SK-N-SH (cell line): ENCODE data around the gene STARD13. TPM values are rescaled to one million over a fixed set of nuclear protein-coding genes. Genes with fewer than 3 reads are reported as not detected.

ENCODE experiments used
- CTCF ChIA-PET: fragments of 300-600, 350-600 bp; formaldehyde crosslinking; extraction: SDS; loops from one replicate; lab custom pipeline; 2021; lab: Yijun Ruan, JAX
- POLR2A ChIA-PET: fragments of 350-600 bp; sonication (Branson Sonifier 250); formaldehyde crosslinking; extraction: SDS; loops from one replicate; lab custom pipeline; 2020; ENCODE audit warnings: antibody characterized with exemption, inconsistent platforms; lab: Yijun Ruan, JAX
- DNase-seq: peaks from one replicate; pipeline ENCODE4 v3.0.0; 2012
- H2AFZ ChIP-seq: fragments of 200-600 bp; sonication (generic); 2 replicates; pipeline ENCODE4 v1.8.1; 2016; ENCODE audit warnings: antibody characterized with exemption, mild to moderate bottlenecking, low read depth
- H3F3A ChIP-seq: fragments of 200-600 bp; sonication (generic); replicated peaks from 2 replicates; pipeline ENCODE3; 2016; ENCODE audit warnings: antibody characterized with exemption, mild to moderate bottlenecking; ENCODE audit not compliant: insufficient read depth
- H3K27ac ChIP-seq, 2 experiments: fragments of 200-500 bp in 1 of 2; fragments of 200-600 bp in 1 of 2; sonication (Bioruptor generic) in 1 of 2; sonication (generic), shearing (Covaris generic) in 1 of 2; 2 replicates each; pipeline versions ENCODE4 v1.5.1 to v1.6.1; 2014 to 2016; ENCODE audit warnings: low read depth in 2 of 2, inconsistent platforms in 1 of 2, low read length in 1 of 2, mild to moderate bottlenecking in 1 of 2, mixed read lengths in 1 of 2
- H3K27me3 ChIP-seq: fragments of 200-600 bp; sonication (generic), shearing (Covaris generic); 2 replicates; pipeline ENCODE4 v1.6.1; 2016; ENCODE audit warnings: mixed run types; ENCODE audit not compliant: insufficient read depth
- H3K36me3 ChIP-seq, 2 experiments: fragments of 200-500 bp in 1 of 2; fragments of 200-600 bp in 1 of 2; sonication (Bioruptor generic) in 1 of 2; sonication (generic) in 1 of 2; replicated peaks in 1 of 2; 2 replicates each; pipeline versions ENCODE3 to v1.5.1; 2014 to 2016; ENCODE audit warnings: low read length in 1 of 2, mild to moderate bottlenecking in 1 of 2; ENCODE audit not compliant: insufficient read depth in 2 of 2, control insufficient read depth in 1 of 2
- H3K4me1 ChIP-seq, 2 experiments: fragments of 200-500 bp in 1 of 2; fragments of 200-600 bp in 1 of 2; sonication (Bioruptor generic) in 1 of 2; sonication (generic), shearing (Covaris generic) in 1 of 2; 2 replicates each; pipeline versions ENCODE4 v1.5.1 to v1.6.1; 2014 to 2016; ENCODE audit warnings: low read depth in 1 of 2, low read length in 1 of 2, mixed run types in 1 of 2; ENCODE audit not compliant: insufficient read depth in 2 of 2, control insufficient read depth in 1 of 2
- H3K4me2 ChIP-seq: fragments of 200-600 bp; sonication (generic), shearing (Covaris generic); 2 replicates; pipeline ENCODE4 v1.6.1; 2017; ENCODE audit warnings: mixed run types
- H3K4me3 ChIP-seq, 2 experiments: fragments of 200-500 bp in 1 of 2; fragments of 200-600 bp in 1 of 2; sonication (Bioruptor generic) in 1 of 2; sonication (generic), shearing (Covaris generic) in 1 of 2; 2 replicates each; pipeline versions ENCODE4 v1.5.1 to v1.8.1; 2014 to 2016; ENCODE audit warnings: low read depth in 2 of 2, inconsistent platforms in 1 of 2, low read length in 1 of 2, mild to moderate bottlenecking in 1 of 2, mixed read lengths in 1 of 2, moderate library complexity in 1 of 2
- H3K79me2 ChIP-seq: fragments of 200-600 bp; sonication (generic); 2 replicates; pipeline ENCODE4 v1.8.1; 2017; ENCODE audit warnings: mild to moderate bottlenecking; ENCODE audit not compliant: insufficient read depth
- H3K9ac ChIP-seq: fragments of 200-600 bp; sonication (generic); 2 replicates; pipeline ENCODE4 v1.6.1; 2017; ENCODE audit warnings: mixed run types
- H3K9me2 ChIP-seq: fragments of 200-600 bp; sonication (generic); 2 replicates; pipeline ENCODE4 v1.6.1; 2017; ENCODE audit warnings: mixed run types
- H3K9me3 ChIP-seq: fragments of 200-600 bp; sonication (generic); 2 replicates; pipeline ENCODE4 v1.6.1; 2017; ENCODE audit warnings: mixed run types, mild to moderate bottlenecking, moderate library complexity
- H4K20me1 ChIP-seq: fragments of 200-600 bp; sonication (generic); 2 replicates; pipeline ENCODE4 v1.6.1; 2017; ENCODE audit warnings: mild to moderate bottlenecking, mixed run types; ENCODE audit not compliant: insufficient read depth
- CHD2 ChIP-seq: fragments of 150-350 bp; IDR thresholded peaks from 2 replicates; pipeline ENCODE4 v1.6.1; 2018; ENCODE audit warnings: low read length; ENCODE audit not compliant: partially characterized antibody
- ELF1 ChIP-seq: IDR thresholded peaks from 2 replicates; pipeline ENCODE4 v1.4.0; 2012
- FOXM1 ChIP-seq: IDR thresholded peaks from 2 replicates; pipeline ENCODE4 v1.4.0; 2012; ENCODE audit warnings: low read depth, mild to moderate bottlenecking
- IRF3 ChIP-seq: fragments of 150-350 bp; IDR thresholded peaks from 2 replicates; pipeline ENCODE4 v1.6.1; 2016; ENCODE audit warnings: mild to moderate bottlenecking, low read depth, low read length
- MEF2A ChIP-seq: IDR thresholded peaks from 2 replicates; pipeline ENCODE4 v1.4.0; 2012; ENCODE audit warnings: low read depth, borderline replicate concordance
- MXI1 ChIP-seq: IDR thresholded peaks from 2 replicates; pipeline ENCODE4 v1.6.1; 2012; ENCODE audit warnings: mild to moderate bottlenecking, low read depth, low read length, improper control_type of control experiment
- REST ChIP-seq: IDR thresholded peaks from 2 replicates; pipeline ENCODE4 v1.6.1; 2012; ENCODE audit warnings: mild to moderate bottlenecking, low read depth, low read length, moderate library complexity
- RFX5 ChIP-seq: IDR thresholded peaks from 2 replicates; pipeline ENCODE4 v1.6.1; 2012; ENCODE audit warnings: mild to moderate bottlenecking, improper control_type of control experiment, low read length
- SMC3 ChIP-seq: IDR thresholded peaks from 2 replicates; pipeline ENCODE4 v1.6.1; 2012; ENCODE audit warnings: low read depth, low read length, improper control_type of control experiment
- TAF1 ChIP-seq: IDR thresholded peaks from 2 replicates; pipeline ENCODE4 v1.6.1; 2012; ENCODE audit warnings: low read depth, mild to moderate bottlenecking, low read length, moderate library complexity, borderline replicate concordance
- TCF12 ChIP-seq: IDR thresholded peaks from 2 replicates; pipeline ENCODE4 v1.4.0; 2012
- WGBS: methylation state at CpG from one replicate; pipeline ENCODE4 v1.1.6; 2017; ENCODE audit warnings: low lambda C conversion rate; 5-methylcytosine and 5-hydroxymethylcytosine counted together
- polyA plus RNA-seq, 3 experiments: library from polyadenylated mRNA; depleted of rRNA; stranded (reverse); fragments of >200 nt; gene quantifications; 2 replicates each; pipeline ENCODE4 v1.2.3, GENCODE V29; 2012
- TF ChIP-seq, protein P1 (sequence below): IDR thresholded peaks from 2 replicates; pipeline ENCODE4 v1.4.0; 2012; ENCODE audit warnings: low read depth
- TF ChIP-seq, protein P2 (sequence below): IDR thresholded peaks from 2 replicates; pipeline ENCODE4 v1.4.0; 2012; ENCODE audit warnings: low read depth, borderline replicate concordance

Gene STARD13
- polyA plus RNA-seq, 1 of the 3 experiments (the other 2 are of a cell fraction), result 5.7 TPM

DNA sequence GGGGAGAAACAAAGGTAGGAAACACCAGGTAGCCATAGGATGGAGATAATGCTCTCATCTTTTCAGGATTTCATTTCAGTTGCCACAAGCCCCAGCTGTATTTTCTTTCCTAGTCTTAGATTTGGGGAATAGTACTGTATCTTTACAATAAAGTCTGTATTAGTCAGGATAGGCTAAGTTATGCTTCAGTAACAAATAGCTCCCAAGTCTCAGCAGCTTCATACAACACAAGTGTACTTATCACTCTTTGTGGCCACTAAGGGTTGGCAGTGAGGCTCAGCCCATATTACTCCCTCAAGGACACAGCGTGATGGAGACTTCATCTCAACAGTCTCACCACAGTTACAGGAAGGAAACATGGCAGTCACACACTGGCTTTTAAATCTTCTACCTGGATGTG lies 61.4 kb downstream of the STARD13 start (continued):
- TF ChIP-seq IRF3 (no peak), REST (no peak), ELF1 (no peak), FOXM1 (no peak), RFX5 (no peak), MXI1 (no peak), TAF1 (no peak), MEF2A (no peak), SMC3 (no peak), CHD2 (no peak)
- TF ChIP-seq, protein P1, sequence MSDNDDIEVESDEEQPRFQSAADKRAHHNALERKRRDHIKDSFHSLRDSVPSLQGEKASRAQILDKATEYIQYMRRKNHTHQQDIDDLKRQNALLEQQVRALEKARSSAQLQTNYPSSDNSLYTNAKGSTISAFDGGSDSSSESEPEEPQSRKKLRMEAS, result no peak
- TF ChIP-seq, protein P2, sequence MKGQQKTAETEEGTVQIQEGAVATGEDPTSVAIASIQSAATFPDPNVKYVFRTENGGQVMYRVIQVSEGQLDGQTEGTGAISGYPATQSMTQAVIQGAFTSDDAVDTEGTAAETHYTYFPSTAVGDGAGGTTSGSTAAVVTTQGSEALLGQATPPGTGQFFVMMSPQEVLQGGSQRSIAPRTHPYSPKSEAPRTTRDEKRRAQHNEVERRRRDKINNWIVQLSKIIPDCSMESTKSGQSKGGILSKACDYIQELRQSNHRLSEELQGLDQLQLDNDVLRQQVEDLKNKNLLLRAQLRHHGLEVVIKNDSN, result no peak

DNA sequence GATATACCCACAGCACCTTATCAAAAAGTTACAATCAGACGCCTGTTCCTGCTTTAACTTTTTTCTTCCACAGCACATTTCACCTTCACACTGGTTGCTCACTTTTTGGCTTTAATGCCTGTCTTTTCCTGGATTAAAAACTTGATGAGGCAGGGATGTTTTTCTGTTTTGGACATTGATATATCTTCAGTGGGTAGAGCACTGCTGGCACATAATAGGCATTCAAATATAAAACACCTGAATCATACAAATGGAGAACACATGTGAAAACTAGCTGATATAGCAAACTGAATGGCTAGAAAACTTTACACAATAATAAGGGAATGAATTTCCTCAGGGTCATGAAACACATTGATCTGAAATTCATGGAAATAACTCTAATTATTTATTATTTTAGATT lies 65.6 kb downstream of the STARD13 start:
- Histone ChIP-seq H3K4me3 (no peak overlapping the region), H3K4me2 (no peak overlapping the region), H3K9ac (no peak overlapping the region), H3K4me1 (peaks cover 18 to 20% of the 10 kb centered on the region in 2 experiments; a peak in 3 of 4 replicates), H3K9me2 (no peaks in the 10 kb centered on the region), H3K27ac (no peak overlapping the region), H3K9me3 (no peaks in the 10 kb centered on the region; the same call in 1 of the 2 replicates), H3K36me3 (no peaks in the 10 kb centered on the region), H3F3A (no peaks in the 10 kb centered on the region), H3K27me3 (no peaks in the 10 kb centered on the region), H2AFZ (no peak overlapping the region), H4K20me1 (no peaks in the 10 kb centered on the region), H3K79me2 (peaks cover 50% of the 10 kb centered on the region)
- POLR2A ChIA-PET, result no interaction called here
- CTCF ChIA-PET, result interaction anchor here (0.8 kb wide), 1 partner anchor 8 kb away, joined by 5 read pairs; no protein-coding TSS in a partner anchor
- 67% methylated on average over 1 of the region's 1 CpG for WGBS
- peak; percentile 63 for TF ChIP-seq TCF12
- no peak for TF ChIP-seq REST
- no peak for DNase-seq
